HFF-Myc (cell line): Measurements from ENCODE around the gene TAF4.

Experiments used
- DNase-seq: peaks from one replicate; pipeline ENCODE4 v3.0.0-alpha.2; 2011; ENCODE audit warnings: low read depth; ENCODE audit errors: extremely low read depth
- H3K4me3 ChIP-seq: replicated peaks from 2 replicates; pipeline ENCODE4 v1.5.1; 2011; ENCODE audit warnings: low read depth, mild to moderate bottlenecking, control low read depth, low read length
- CTCF ChIP-seq: IDR thresholded peaks from 2 replicates; pipeline ENCODE4 v1.5.1; 2012; ENCODE audit warnings: mild to moderate bottlenecking, low read depth, low read length, control low read depth; ENCODE audit errors: missing control alignments

Gene TAF4

GRCh38 chr20:61940976-61941720 lies 124.5 kb downstream of the TAF4 start:
- no peak for TF ChIP-seq CTCF
- no peak for DNase-seq
- H3K4me3 ChIP-seq: no peak overlapping the region

GRCh38 chr20:61940491-61940890 lies 125.2 kb downstream of the TAF4 start:
- DNase-seq: no peak
- no peak overlapping the region for H3K4me3 ChIP-seq
- TF ChIP-seq CTCF: no peak

GRCh38 chr20:61939691-61940360 lies 125.9 kb downstream of the TAF4 start:
- no peak for DNase-seq
- TF ChIP-seq CTCF: no peak
- no peak overlapping the region for H3K4me3 ChIP-seq

- H3K4me3 ChIP-seq: no peak overlapping the region
- no peak for TF ChIP-seq CTCF
- DNase-seq: no peak
These were observed 126.6 kb downstream of the TAF4 start for GRCh38 chr20:61938839-61939690.

GRCh38 chr20:61937963-61938838 lies 127.5 kb downstream of the TAF4 start:
- no peak for TF ChIP-seq CTCF
- H3K4me3 ChIP-seq: no peak overlapping the region
- no peak for DNase-seq

- no peak for TF ChIP-seq CTCF
- DNase-seq: no peak
- H3K4me3 ChIP-seq: no peak overlapping the region
These were observed 128.3 kb downstream of the TAF4 start for GRCh38 chr20:61937146-61937962.
